Urinary bladder (tissue), 4 donors: ENCODE results near the gene CKS2. TPM values are rescaled to one million over a fixed set of nuclear protein-coding genes. Genes with fewer than 3 reads are reported as not detected.

Experiments
- DNase-seq: peaks from one replicate; pipeline ENCODE4 v3.0.0-alpha.2; 2015; ENCODE audit errors: extremely low spot score
- H3K27ac ChIP-seq: one replicate; pipeline ENCODE4 v1.5.1; 2013; ENCODE audit warnings: low read depth, mild to moderate bottlenecking, moderate library complexity
- H3K36me3 ChIP-seq: one replicate; pipeline ENCODE4 v1.6.1; 2013; ENCODE audit warnings: mild to moderate bottlenecking, moderate library complexity; ENCODE audit not compliant: insufficient read depth
- H3K4me1 ChIP-seq: one replicate; pipeline ENCODE4 v1.6.1; 2013; ENCODE audit warnings: mild to moderate bottlenecking, moderate library complexity; ENCODE audit not compliant: insufficient read depth
- H3K4me3 ChIP-seq: one replicate; pipeline ENCODE4 v1.5.1; 2013; ENCODE audit warnings: low read depth, low read length
- WGBS: extraction: QIAGEN DNeasy Blood & Tissue Kit; methylation state at CpG from one replicate; pipeline ENCODE4 v1.1.7; 2013; 5-methylcytosine and 5-hydroxymethylcytosine counted together
- polyA plus RNA-seq: library from polyadenylated mRNA; stranded (reverse); fragments of 200-250 nt; gene quantifications from one replicate; pipeline ENCODE4 v1.2.3, GENCODE V29; 2013
- total RNA-seq: library from RNA; depleted of rRNA; stranded (reverse); fragments of >200 nt; gene quantifications from one replicate; pipeline ENCODE4 v1.2.3, GENCODE V29; 2014
- donor health status: healthy with polysubstance abuse.
- donor health status: healthy.

Gene CKS2
- total and polyA plus RNA-seq, 2 donors: 18.0 to 58.7 TPM

DNA sequence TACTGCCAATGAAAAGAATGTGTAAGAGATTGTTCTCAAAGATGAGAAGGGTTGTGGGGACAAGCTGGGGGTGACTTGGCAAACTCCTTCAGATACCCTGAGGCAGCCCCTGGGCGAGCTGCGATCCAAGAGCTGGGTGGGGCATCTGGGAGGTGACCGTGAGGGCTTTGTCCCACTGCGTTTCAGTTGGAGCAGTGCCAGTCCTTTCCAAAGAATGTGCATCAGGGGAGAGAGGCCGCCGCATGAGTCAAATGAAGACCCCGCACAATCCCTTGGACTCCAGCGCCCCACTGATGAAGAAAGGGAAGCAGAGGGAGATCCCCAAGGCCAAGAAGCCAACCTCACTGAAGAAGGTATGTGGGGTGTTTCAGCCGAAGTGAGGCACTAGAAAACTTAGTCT, 35.7 kb downstream of the CKS2 start:
- Histone ChIP-seq H3K27ac (no peak overlapping the region), H3K4me1 (no peaks in the 10 kb centered on the region), H3K4me3 (no peak overlapping the region), H3K36me3 (peaks cover 2% of the 10 kb centered on the region)
- WGBS: 88% methylated on average over 9 of the region's 9 CpGs
- no peak for DNase-seq

DNA sequence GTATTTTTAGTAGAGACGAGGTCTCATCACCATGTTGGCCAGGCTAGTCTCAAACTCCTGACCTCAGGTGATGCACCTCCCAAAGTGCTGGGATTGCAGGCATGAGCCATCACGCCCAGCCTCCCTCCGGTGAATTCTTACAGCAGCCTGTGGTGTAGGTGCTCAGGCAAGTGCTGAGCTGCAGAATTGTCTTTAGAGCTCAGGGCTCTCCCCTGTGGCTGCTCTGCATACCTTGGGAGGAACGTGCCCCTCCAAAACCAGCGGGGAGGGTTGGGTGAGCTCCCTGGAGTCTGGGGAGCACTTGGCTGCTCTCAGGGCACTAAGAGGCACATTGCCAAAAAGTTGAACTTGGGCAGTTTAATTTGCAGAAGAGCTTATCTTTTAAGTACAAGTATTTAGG, 36.7 kb downstream of the CKS2 start:
- no peak overlapping the region for H3K27ac ChIP-seq
- DNase-seq: no peak
- peaks cover 2% of the 10 kb centered on the region for H3K36me3 ChIP-seq
- no peak overlapping the region for H3K4me3 ChIP-seq
- 79% methylated on average over 5 of the region's 5 CpGs for WGBS
- H3K4me1 ChIP-seq: no peaks in the 10 kb centered on the region

DNA sequence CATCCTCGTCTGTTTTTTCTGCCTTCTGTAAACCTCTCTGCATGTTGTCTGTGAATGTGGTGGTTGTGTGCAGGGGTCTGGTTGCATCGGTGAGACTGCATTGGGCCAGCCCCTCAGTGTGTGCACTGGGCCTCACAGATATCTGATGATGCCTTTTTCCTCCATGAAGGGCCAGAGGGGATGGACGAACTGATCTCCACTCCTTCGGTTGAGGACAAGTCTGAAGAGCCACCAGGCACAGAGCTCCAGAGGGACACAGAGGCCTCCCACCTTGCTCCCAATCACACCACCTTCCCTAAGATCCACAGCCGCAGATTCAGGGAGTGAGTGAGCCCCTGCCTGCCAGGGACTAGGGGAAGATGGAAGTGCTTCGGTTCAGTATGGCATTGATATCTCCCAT, 38.6 kb downstream of the CKS2 start:
- no peak for DNase-seq

GRCh38 chr9:89350988-89351557, 40.1 kb downstream of the CKS2 start:
- no peak for DNase-seq
- H3K4me3 ChIP-seq: no peak overlapping the region
- no peak overlapping the region for H3K27ac ChIP-seq
- WGBS: 90% methylated on average over 2 of the region's 2 CpGs
- no peaks in the 10 kb centered on the region for H3K4me1 ChIP-seq
- H3K36me3 ChIP-seq: peaks cover 7% of the 10 kb centered on the region

More for the DNA sequence above, 38.6 kb downstream of the CKS2 start:
- Histone ChIP-seq H3K4me1 (no peaks in the 10 kb centered on the region), H3K36me3 (peaks cover 7% of the 10 kb centered on the region), H3K27ac (no peak overlapping the region), H3K4me3 (no peak overlapping the region)
- WGBS: 90% methylated on average over 6 of the region's 6 CpGs

- Histone ChIP-seq H3K36me3 (peaks cover 7% of the 10 kb centered on the region), H3K4me3 (no peak overlapping the region), H3K27ac (no peak overlapping the region), H3K4me1 (no peaks in the 10 kb centered on the region)
- no peak for DNase-seq
- WGBS: 94% methylated on average over 6 of the region's 6 CpGs
These were observed 40.7 kb downstream of the CKS2 start for GRCh38 chr9:89351584-89352300.

- H3K36me3 ChIP-seq: peaks cover 7% of the 10 kb centered on the region
- no peak for DNase-seq
- no peak overlapping the region for H3K27ac ChIP-seq
- no peak overlapping the region for H3K4me3 ChIP-seq
- no peaks in the 10 kb centered on the region for H3K4me1 ChIP-seq
- 64% methylated on average over 3 of the region's 3 CpGs for WGBS
These were observed 41.5 kb downstream of the CKS2 start for GRCh38 chr9:89352451-89352850.

- WGBS: 94% methylated on average over 8 of the region's 8 CpGs
- H3K27ac ChIP-seq: no peak overlapping the region
- no peaks in the 10 kb centered on the region for H3K4me1 ChIP-seq
- H3K4me3 ChIP-seq: no peak overlapping the region
- DNase-seq: no peak
- H3K36me3 ChIP-seq: peaks cover 7% of the 10 kb centered on the region
These were observed 42.1 kb downstream of the CKS2 start for GRCh38 chr9:89352874-89353649.

DNA sequence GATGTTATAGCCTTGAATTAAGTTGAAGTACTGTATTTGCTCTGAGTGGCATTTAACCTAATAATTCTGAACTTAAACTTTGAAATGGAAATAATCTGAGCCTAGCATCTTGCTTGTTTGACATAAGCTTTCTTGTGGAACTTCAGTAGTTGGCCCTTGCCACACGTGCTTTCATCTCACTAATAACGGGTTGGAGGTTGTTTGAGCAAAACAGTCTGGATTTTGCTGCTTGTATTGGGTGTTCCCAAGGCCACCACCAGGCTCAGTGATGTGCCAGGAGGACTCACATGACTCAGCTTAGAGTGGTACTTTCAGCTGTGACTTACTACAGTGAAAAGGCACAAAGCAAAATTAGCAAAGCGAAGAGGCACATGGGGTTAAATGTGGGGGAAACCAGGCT, 43.0 kb downstream of the CKS2 start:
- Histone ChIP-seq H3K36me3 (peaks cover 9% of the 10 kb centered on the region), H3K4me3 (no peak overlapping the region), H3K27ac (no peak overlapping the region), H3K4me1 (no peaks in the 10 kb centered on the region)
- no peak for DNase-seq
- WGBS: 68% methylated on average over 3 of the region's 3 CpGs

DNA sequence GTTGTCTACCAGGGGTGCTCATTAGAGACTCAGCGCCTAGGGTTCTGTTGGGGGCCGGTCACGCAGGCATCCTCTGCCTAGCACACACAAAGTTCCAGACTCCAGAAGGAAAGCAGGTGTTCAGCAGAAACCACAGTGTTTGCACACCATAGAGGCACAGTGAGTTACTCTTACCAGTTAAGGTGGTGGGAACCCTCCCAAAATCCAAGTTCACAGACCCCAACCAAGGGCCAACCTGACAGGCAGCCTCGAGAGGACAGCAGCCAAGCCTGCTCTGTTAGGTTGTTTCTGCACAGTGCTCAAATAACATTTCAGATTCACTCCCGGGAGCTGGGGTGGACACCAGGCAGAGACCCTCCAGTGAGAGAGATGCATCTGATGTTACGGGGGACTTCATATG, 43.5 kb downstream of the CKS2 start:
- no peak overlapping the region for H3K27ac ChIP-seq
- WGBS: 94% methylated on average over 6 of the region's 6 CpGs
- peaks cover 9% of the 10 kb centered on the region for H3K36me3 ChIP-seq
- DNase-seq: no peak
- no peaks in the 10 kb centered on the region for H3K4me1 ChIP-seq
- H3K4me3 ChIP-seq: no peak overlapping the region

DNA sequence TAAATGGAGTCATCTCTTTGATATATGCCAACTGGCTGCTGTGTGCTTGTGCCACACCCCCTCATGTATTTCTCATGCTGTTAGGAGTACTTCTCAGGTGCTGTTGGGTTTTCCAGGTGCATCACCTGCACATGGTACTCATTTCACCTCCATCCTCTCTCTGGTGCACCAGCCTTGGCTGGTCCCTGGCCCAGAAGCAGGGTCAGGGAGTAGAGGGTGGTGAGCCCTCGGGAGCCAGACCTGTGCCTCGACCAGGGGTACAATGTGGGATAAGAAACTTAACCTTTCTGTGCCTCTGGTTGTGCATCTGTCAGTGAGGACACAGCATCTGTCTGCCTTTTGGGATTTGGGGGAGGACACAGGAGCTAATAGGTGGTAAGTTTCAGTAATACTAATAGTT, 45.8 kb downstream of the CKS2 start:
- DNase-seq: no peak
- Histone ChIP-seq H3K36me3 (peaks cover 7% of the 10 kb centered on the region), H3K4me3 (no peak overlapping the region), H3K4me1 (no peaks in the 10 kb centered on the region), H3K27ac (no peak overlapping the region)
- 92% methylated on average over 2 of the region's 2 CpGs for WGBS

- no peaks in the 10 kb centered on the region for H3K4me1 ChIP-seq
- no peak for DNase-seq
- WGBS: 95% methylated on average over 8 of the region's 8 CpGs
- peaks cover 7% of the 10 kb centered on the region for H3K36me3 ChIP-seq
- H3K4me3 ChIP-seq: no peak overlapping the region
- H3K27ac ChIP-seq: no peak overlapping the region
These were observed 46.6 kb downstream of the CKS2 start for GRCh38 chr9:89357331-89358197.

DNA sequence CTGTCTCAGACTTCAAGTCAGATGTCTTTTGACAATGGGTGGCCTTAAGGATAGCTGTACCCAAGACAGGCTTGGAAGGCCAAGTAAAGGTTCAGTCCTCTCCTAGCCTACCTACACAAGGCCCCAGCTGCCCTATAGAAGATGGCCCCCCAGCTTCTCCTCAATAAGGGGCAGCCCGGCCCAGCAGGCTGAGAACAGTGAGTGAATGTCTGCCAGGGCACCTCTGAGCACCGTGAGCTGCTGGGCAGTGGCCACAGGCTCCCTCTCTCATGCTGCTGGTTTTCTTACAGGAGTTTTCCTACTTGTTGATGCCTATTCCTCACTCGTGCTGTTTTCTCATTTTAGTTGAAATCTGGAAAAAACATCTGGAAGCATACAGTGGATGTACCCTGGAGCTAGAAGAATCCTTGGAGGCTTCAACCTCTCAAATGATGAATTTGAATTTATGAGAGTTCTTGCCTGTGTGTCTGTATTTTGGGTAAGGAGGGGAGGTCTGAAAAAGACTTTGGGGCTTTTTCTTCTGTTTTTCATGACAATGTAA, 47.5 kb downstream of the CKS2 start:
- no peak overlapping the region for H3K27ac ChIP-seq
- no peak for DNase-seq
- H3K36me3 ChIP-seq: peaks cover 7% of the 10 kb centered on the region
- 84% methylated on average over 3 of the region's 3 CpGs for WGBS
- no peak overlapping the region for H3K4me3 ChIP-seq
- no peaks in the 10 kb centered on the region for H3K4me1 ChIP-seq

DNA sequence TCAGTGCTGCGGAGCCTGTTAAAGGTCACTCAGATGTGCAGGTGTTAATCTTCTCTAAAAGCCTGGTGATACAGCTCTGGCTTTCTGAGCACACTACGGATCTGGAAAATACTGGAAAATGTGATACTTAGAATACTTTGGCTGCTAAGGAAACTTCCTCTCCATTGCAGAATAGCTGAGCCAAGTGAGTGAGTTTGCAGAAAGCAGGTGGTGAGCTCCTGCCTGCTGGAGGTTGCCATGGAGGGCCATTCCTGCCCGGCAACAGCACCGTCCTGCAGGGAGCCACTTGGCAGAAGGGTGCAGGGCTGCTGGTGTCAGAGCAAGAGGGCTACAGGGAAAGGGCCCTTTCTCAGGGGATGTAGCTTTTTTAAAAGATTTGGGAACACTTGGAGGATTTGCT, 48.0 kb downstream of the CKS2 start:
- 73% methylated on average over 4 of the region's 4 CpGs for WGBS
- no peaks in the 10 kb centered on the region for H3K4me1 ChIP-seq
- peaks cover 7% of the 10 kb centered on the region for H3K36me3 ChIP-seq
- no peak for DNase-seq
- no peak overlapping the region for H3K4me3 ChIP-seq
- H3K27ac ChIP-seq: no peak overlapping the region
